Pons (tissue), 1 donor: Measurements from ENCODE around the gene CAVIN3.
A peak's percentile ranks its signal among the peaks of the same experiment; 100 is the strongest.

Experiments
- DNase-seq: peaks from one replicate; pipeline ENCODE4 v3.0.0-alpha.2; 2016; ENCODE audit warnings: low spot score

CAVIN3 gene

GRCh38 chr11:6320411-6321155, at the start of gene CAVIN3:
Gene CAVIN3 (minus strand): TSS chr11:6320501. CDS start chr11:6320476, 25 bp downstream.
- no peak for DNase-seq

- DNase-seq: no peak
Measured at GRCh38 chr11:6365659-6366058, 45.4 kb upstream of the CAVIN3 start.

- DNase-seq: peak; percentile 79
Measured at GRCh38 chr11:6362873-6363678, 42.8 kb upstream of the CAVIN3 start.

- DNase-seq: no peak
Measured at GRCh38 chr11:6362185-6362872, 42.0 kb upstream of the CAVIN3 start.

GRCh38 chr11:6360183-6360582, 39.9 kb upstream of the CAVIN3 start:
- DNase-seq: no peak

GRCh38 chr11:6357222-6357621, 36.9 kb upstream of the CAVIN3 start:
- DNase-seq: no peak

- no peak for DNase-seq
Measured at GRCh38 chr11:6356503-6357055, 36.3 kb upstream of the CAVIN3 start.

GRCh38 chr11:6354651-6355485, 34.6 kb upstream of the CAVIN3 start:
- DNase-seq: no peak

- DNase-seq: peak; percentile 45
Measured at GRCh38 chr11:6353367-6353987, 33.2 kb upstream of the CAVIN3 start.

GRCh38 chr11:6351782-6352382, 31.6 kb upstream of the CAVIN3 start:
- no peak for DNase-seq

- no peak for DNase-seq
Measured at GRCh38 chr11:6350486-6350885, 30.2 kb upstream of the CAVIN3 start.

GRCh38 chr11:6350043-6350442, 29.7 kb upstream of the CAVIN3 start:
- no peak for DNase-seq

- no peak for DNase-seq
Measured at GRCh38 chr11:6345366-6345765, 25.1 kb upstream of the CAVIN3 start.

- no peak for DNase-seq
Measured at GRCh38 chr11:6336293-6336692, 16.0 kb upstream of the CAVIN3 start.

- DNase-seq: no peak
Measured at GRCh38 chr11:6334806-6335205, 14.5 kb upstream of the CAVIN3 start.

- no peak for DNase-seq
Measured at GRCh38 chr11:6333095-6333494, 12.8 kb upstream of the CAVIN3 start.

GRCh38 chr11:6332066-6332465, 11.8 kb upstream of the CAVIN3 start:
- DNase-seq: no peak

GRCh38 chr11:6328321-6328720, 8.0 kb upstream of the CAVIN3 start:
- DNase-seq: no peak

GRCh38 chr11:6327806-6328205, 7.5 kb upstream of the CAVIN3 start:
- DNase-seq: no peak

GRCh38 chr11:6326985-6327384, 6.7 kb upstream of the CAVIN3 start:
- no peak for DNase-seq

GRCh38 chr11:6326303-6326702, 6.0 kb upstream of the CAVIN3 start:
- no peak for DNase-seq
